BJ (cell line): ENCODE measurements around the gene HIBADH. TPM values are rescaled to one million over a fixed set of nuclear protein-coding genes. Genes with fewer than 3 reads are reported as not detected.
"Not testable (repeated sequence)": the region's sequence is repeated elsewhere in the genome, so short reads cannot be mapped to it uniquely, and the experiment has no call there.

Experiments
- CTCF ChIA-PET: fragments of 350-600 bp; formaldehyde crosslinking; extraction: SDS; loops from one replicate; lab custom pipeline; 2021; ENCODE audit warnings: antibody characterized with exemption, inconsistent platforms; lab: Yijun Ruan, JAX
- POLR2A ChIA-PET: fragments of 300-600 bp; sonication (Branson Sonifier 250); formaldehyde crosslinking; extraction: SDS; loops from one replicate; lab custom pipeline; 2021; ENCODE audit warnings: antibody characterized with exemption; lab: Charles Lee
- DNase-seq: peaks from one replicate; pipeline ENCODE4 v3.0.0-alpha.2; 2011; ENCODE audit warnings: low read depth
- H3K27me3 ChIP-seq: 2 replicates; pipeline ENCODE4 v1.6.0; 2011; ENCODE audit warnings: low read length; ENCODE audit not compliant: control insufficient read depth, insufficient read depth
- H3K36me3 ChIP-seq: 2 replicates; pipeline ENCODE4 v1.5.1; 2011; ENCODE audit warnings: low read length; ENCODE audit not compliant: control insufficient read depth, insufficient read depth
- H3K4me3 ChIP-seq: 2 replicates; pipeline ENCODE4 v1.5.1; 2011; ENCODE audit warnings: low read depth, mild to moderate bottlenecking, control low read depth, low read length
- polyA plus RNA-seq: library from polyadenylated mRNA; depleted of rRNA; stranded (reverse); fragments of >200 nt; gene quantifications from 2 replicates; pipeline ENCODE4 v1.2.3, GENCODE V29; 2011
- TF ChIP-seq, protein P1 (sequence below): IDR thresholded peaks from 2 replicates; pipeline ENCODE4 v1.5.1; 2011; ENCODE audit warnings: low read depth, mild to moderate bottlenecking, control low read depth, inconsistent platforms, low read length, moderate library complexity; ENCODE audit not compliant: insufficient read depth

The HIBADH gene
- polyA plus RNA-seq, 1 experiment = 42.4 TPM

DNA sequence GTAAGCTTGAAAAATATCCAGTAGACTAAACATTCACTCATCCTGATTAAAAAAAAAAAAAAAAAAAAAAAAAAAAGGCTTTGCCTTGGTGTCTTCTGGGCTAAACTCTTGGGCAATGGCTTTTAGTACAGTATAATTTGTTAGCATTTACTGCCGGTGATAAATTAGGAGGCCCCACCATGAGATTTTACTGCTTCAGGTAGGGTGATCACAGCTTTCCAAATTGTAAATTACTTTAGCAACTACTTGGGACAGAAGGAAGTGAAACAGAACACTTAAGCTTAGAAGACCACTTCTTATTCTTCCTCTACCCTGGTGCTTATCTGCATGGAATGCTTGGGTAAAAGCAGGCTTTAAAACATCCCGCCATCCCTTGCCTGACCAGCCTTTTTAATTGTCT, 152.1 kb downstream of the HIBADH start:
- ChIA-PET CTCF (interaction anchor here (0.6 kb wide), 1 partner anchor 12 kb away, joined by 3 read pairs; no protein-coding TSS in a partner anchor), POLR2A (no interaction called here)
- DNase-seq = no peak
- Histone ChIP-seq H3K36me3 (no peaks in the 10 kb centered on the region), H3K4me3 (no peak overlapping the region), H3K27me3 (no peaks in the 10 kb centered on the region)
- TF ChIP-seq, protein P1, sequence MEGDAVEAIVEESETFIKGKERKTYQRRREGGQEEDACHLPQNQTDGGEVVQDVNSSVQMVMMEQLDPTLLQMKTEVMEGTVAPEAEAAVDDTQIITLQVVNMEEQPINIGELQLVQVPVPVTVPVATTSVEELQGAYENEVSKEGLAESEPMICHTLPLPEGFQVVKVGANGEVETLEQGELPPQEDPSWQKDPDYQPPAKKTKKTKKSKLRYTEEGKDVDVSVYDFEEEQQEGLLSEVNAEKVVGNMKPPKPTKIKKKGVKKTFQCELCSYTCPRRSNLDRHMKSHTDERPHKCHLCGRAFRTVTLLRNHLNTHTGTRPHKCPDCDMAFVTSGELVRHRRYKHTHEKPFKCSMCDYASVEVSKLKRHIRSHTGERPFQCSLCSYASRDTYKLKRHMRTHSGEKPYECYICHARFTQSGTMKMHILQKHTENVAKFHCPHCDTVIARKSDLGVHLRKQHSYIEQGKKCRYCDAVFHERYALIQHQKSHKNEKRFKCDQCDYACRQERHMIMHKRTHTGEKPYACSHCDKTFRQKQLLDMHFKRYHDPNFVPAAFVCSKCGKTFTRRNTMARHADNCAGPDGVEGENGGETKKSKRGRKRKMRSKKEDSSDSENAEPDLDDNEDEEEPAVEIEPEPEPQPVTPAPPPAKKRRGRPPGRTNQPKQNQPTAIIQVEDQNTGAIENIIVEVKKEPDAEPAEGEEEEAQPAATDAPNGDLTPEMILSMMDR = no peak

DNA sequence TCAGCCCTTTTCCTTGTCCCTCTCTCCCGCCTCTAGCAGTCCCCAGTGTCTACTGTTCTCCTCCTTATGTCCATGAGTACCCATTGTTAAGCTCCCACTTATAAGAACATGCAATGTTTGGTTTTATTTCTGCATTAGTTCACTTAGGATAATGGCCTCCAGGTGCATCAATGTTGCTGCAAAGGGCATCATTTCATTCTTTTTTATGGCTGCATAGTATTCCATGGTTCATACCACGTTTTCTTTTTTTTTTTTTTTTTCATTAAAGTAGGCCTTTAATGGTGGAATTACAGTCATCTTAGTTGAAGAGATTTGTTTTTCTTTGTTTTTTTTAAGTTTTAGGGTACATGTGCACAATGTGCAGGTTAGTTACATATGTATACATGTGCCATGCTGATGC, 160.8 kb downstream of the HIBADH start:
- H3K27me3 ChIP-seq, CTCF ChIA-PET, H3K36me3 ChIP-seq, DNase-seq, H3K4me3 ChIP-seq, POLR2A ChIA-PET: not testable (repeated sequence)

DNA sequence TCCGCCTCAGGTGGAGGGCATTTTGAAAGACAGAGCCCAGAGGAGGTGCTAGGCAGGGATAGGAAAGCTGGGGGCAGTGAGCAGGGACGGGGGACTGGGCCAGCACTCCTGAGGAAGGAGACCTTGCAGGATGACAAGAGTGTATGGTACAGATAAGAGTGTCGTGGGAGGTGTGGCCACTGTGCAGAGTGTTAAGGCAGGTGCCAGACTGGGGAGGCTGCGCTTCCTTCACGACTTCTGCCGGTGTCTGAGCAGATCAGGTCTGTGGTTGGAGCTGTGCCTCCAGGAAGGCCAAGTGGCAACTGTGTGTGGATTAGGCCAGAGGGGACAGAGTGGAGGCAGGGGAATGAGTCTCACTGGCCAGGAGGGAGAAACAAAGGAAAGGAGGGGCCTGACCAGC, 161.7 kb downstream of the HIBADH start:
- Histone ChIP-seq H3K4me3 (no peak overlapping the region), H3K27me3 (peaks cover 1% of the 10 kb centered on the region; the same call in 1 of the 2 replicates), H3K36me3 (no peaks in the 10 kb centered on the region)
- TF ChIP-seq, protein P1 = no peak
- POLR2A ChIA-PET = no interaction called here
- CTCF ChIA-PET = interaction anchor here (0.6 kb wide), 1 partner anchor 27 kb away, joined by 3 read pairs; no protein-coding TSS in a partner anchor
- DNase-seq = no peak

DNA sequence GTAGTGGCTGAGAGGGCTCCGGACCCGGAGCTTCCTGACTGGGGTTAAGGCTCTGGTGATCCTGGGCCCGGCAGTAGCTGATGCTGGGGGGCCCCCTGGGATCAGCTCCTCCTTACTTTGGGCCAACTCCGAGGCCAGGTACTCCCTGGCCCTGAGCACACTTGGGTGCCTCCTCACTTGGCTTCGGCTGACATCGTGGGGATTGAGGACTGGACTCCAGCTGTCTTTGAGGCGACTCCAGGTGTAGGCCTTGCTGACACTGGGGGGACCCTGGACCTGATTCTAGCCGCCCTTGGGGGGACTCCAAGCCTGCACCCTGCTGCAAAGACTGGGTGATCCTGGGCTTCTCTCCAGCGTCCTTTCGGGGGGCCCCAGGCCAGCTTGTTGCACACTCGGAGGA, 170.5 kb downstream of the HIBADH start:
- TF ChIP-seq, protein P1 = no peak
- CTCF ChIA-PET = no interaction called here
- no peak for DNase-seq
- POLR2A ChIA-PET = no interaction called here
- peaks cover 7% of the 10 kb centered on the region for H3K27me3 ChIP-seq
- H3K36me3 ChIP-seq = no peaks in the 10 kb centered on the region
- H3K4me3 ChIP-seq = no peak overlapping the region

DNA sequence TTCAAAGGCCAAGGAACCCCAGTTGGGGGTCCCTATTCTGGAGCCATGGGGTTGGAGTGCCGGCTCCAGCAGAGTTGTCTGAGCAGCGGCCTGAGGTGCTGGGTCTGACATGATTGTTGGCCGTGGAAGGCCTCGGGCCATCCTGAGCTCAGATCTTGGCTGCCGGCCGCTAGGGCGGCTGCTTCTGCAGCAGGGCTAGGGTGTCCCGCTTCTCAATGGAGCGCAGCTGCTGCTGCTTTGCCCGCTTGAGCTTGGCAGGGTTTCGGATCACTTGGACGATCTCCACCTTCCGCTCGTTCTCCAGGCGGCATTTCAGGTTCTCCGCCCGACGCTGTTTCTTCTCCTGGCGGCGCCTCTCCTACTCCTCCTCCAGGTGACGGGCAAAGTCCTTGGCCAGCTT, 171.1 kb downstream of the HIBADH start:
- no peak for DNase-seq
- CTCF ChIA-PET = no interaction called here
- Histone ChIP-seq H3K27me3 (peaks cover 5% of the 10 kb centered on the region), H3K36me3 (no peaks in the 10 kb centered on the region), H3K4me3 (no peak overlapping the region)
- POLR2A ChIA-PET = no interaction called here
- TF ChIP-seq, protein P1 = no peak

DNA sequence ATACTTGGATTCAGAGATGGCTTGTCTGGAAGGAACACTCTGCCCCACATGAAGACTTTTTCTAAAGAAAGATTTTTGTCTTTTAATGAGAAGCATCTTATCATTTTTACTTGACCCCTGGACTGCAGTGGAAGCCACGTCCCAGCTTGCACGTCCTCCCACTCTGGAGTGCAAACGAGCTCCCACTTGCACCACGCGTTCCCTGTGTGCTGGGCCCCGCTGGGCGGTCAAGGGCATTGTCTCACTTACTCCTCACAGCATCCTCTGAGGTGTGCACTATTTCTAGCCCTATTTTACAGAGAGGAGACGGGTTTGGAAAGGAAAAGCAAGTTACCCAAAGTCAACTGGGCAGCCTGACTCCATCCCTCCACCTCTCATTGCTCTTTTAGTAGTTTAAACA, 175.2 kb downstream of the HIBADH start:
- ChIA-PET CTCF (no interaction called here), POLR2A (no interaction called here)
- no peaks in the 10 kb centered on the region for H3K36me3 ChIP-seq
- no peak overlapping the region for H3K4me3 ChIP-seq
- H3K27me3 ChIP-seq = peaks cover 5% of the 10 kb centered on the region
- DNase-seq = no peak
- TF ChIP-seq, protein P1 = no peak
